ENCODE results near the gene FAM210B.

GRCh38 chr20:56323206-56323605, 35.6 kb upstream of the FAM210B start:
- TF ChIP-seq CTCF (IDR thresholded peaks at IDR 0.05), result no peak
- no peak for TF ChIP-seq POLR2AphosphoS5 (IDR thresholded peaks at IDR 0.05)
- no peak for TF ChIP-seq POLR2A (IDR thresholded peaks at IDR 0.05)
- no peak for TF ChIP-seq EP300 (IDR thresholded peaks at IDR 0.05; ENCODE audit: low read depth)

Data from transverse colon (tissue), 4 donors.